Stomach (tissue), 9 donors: ENCODE measurements around the gene ADAMTS15. TPM values are rescaled to one million over a fixed set of nuclear protein-coding genes. Genes with fewer than 3 reads are reported as not detected.
A peak's percentile ranks its signal among the peaks of the same experiment; 100 is the strongest.

Source experiments
- DNase-seq, 2 donors: peaks; one replicate each; pipeline versions ENCODE4 v3.0.0 to v3.0.0-alpha.2; 2013 to 2019
- H3K27ac ChIP-seq, 5 donors: fragments of 200-600 bp in 4 of 5; sonication (generic) in 4 of 5; one replicate each; pipeline ENCODE4 v1.5.1; 2013 to 2019; ENCODE audit warnings: mild to moderate bottlenecking in 1 of 5, moderate library complexity in 1 of 5
- H3K27me3 ChIP-seq, 3 donors: fragments of 200-600 bp; sonication (generic); one replicate each; pipeline ENCODE4 v1.5.1; 2017 to 2019; ENCODE audit warnings: mixed run types in 1 of 3
- H3K36me3 ChIP-seq, 4 donors: fragments of 200-600 bp; sonication (generic); 1 replicate in 3 of 4; 2 replicates in 1 of 4; pipeline ENCODE4 v1.5.1; 2016 to 2019
- H3K4me1 ChIP-seq, 4 donors: fragments of 200-600 bp; sonication (generic); one replicate each; pipeline ENCODE4 v1.5.1; 2016 to 2019
- H3K4me3 ChIP-seq, 4 donors: fragments of 200-600 bp; sonication (generic) in 3 of 4; one replicate each; pipeline ENCODE4 v1.5.1; 2016 to 2019; ENCODE audit warnings: mild to moderate bottlenecking in 1 of 4
- H3K9me3 ChIP-seq, 4 donors: fragments of 200-600 bp; sonication (generic); one replicate each; pipeline ENCODE4 v1.5.1; 2016 to 2019
- CTCF ChIP-seq, 7 experiments: fragments of 450-650 bp in 4 of 7; fragments of 200-600 bp in 3 of 7; sonication (generic) in 3 of 7; IDR thresholded peaks; one replicate each; pipeline ENCODE4 v1.5.1; 2016 to 2019; ENCODE audit warnings: antibody characterized with exemption in 7 of 7, control low read depth in 2 of 7, mild to moderate bottlenecking in 1 of 7
- EP300 ChIP-seq: sonication (generic); formaldehyde crosslinking; IDR thresholded peaks from one replicate; pipeline ENCODE4 v1.6.1; 2017; ENCODE audit warnings: antibody characterized with exemption
- POLR2A ChIP-seq, 4 donors: fragments of 450-650 bp; IDR thresholded peaks; one replicate each; pipeline ENCODE4 v1.6.1; 2016; ENCODE audit warnings: antibody characterized with exemption in 4 of 4, control low read depth in 2 of 4, mild to moderate bottlenecking in 1 of 4, moderate library complexity in 1 of 4
- POLR2AphosphoS5 ChIP-seq, 3 donors: sonication (generic); formaldehyde crosslinking; IDR thresholded peaks; one replicate each; pipeline ENCODE4 v1.6.1; 2016; ENCODE audit warnings: antibody characterized with exemption in 3 of 3
- WGBS, 5 donors: extraction: QIAGEN DNeasy Blood & Tissue Kit in 3 of 5; methylation state at CpG; one replicate each; pipeline versions ENCODE4 v1.1.5 to v1.1.7; 2013 to 2018; 5-methylcytosine and 5-hydroxymethylcytosine counted together
- intact Hi-C: fragments of 100-400 bp; cut with DNase I; formaldehyde crosslinking; loops from one replicate; pipeline ENCODE4 v1.15.1; 2023; ENCODE audit warnings: low total_unique reads
- polyA plus RNA-seq, 3 donors: library from polyadenylated mRNA; stranded (reverse); fragments of 200-250 nt; gene quantifications; one replicate each; pipeline ENCODE4 v1.2.3, GENCODE V29; 2013
- total RNA-seq, 5 donors: library from RNA; depleted of rRNA; stranded (reverse); fragments of >200 nt; gene quantifications; one replicate each; pipeline versions ENCODE4 v1.1.0 to v1.2.3, GENCODE V29; 2014 to 2016
- donor health status: healthy with polysubstance abuse.
- donor health status: Bipolar disorder and iron deficiency.
- donor health status: healthy.

The ADAMTS15 gene
- total and polyA plus RNA-seq, 8 donors, result 1.4 to 23.5 (median 2.4) TPM

GRCh38 chr11:130431801-130432200 is 16.6 kb upstream of the ADAMTS15 start:
- Histone ChIP-seq H3K27me3 (peaks cover 6 to 45% (median 39%) of the 10 kb centered on the region in 3 donors), H3K4me3 (no peak overlapping the region), H3K36me3 (no peaks in the 10 kb centered on the region), H3K9me3 (no peaks in the 10 kb centered on the region), H3K4me1 (peaks cover 7 to 39% (median 26%) of the 10 kb centered on the region in 4 donors), H3K27ac (no peak overlapping the region)
- intact Hi-C loops, result loop anchor here (5.0 kb wide), 1 partner anchor 430 kb away; no protein-coding TSS in a partner anchor
- WGBS, 5 donors, result 43 to 67% (median 53%) methylated on average over 3 of the region's 3 CpGs
- DNase-seq, result no peak
- no peak for TF ChIP-seq EP300
- TF ChIP-seq POLR2A (IDR thresholded peaks at IDR 0.05), result no peak
- no peak for TF ChIP-seq POLR2AphosphoS5 (IDR thresholded peaks at IDR 0.05)

GRCh38 chr11:130433357-130433756 is 15.1 kb upstream of the ADAMTS15 start:
- 64 to 76% (median 72%) methylated on average over 4 of the region's 4 CpGs for WGBS, 5 donors
- no peak for DNase-seq
- no peak for TF ChIP-seq EP300
- no peaks in the 10 kb centered on the region for H3K9me3 ChIP-seq
- intact Hi-C loops, result loop anchor here (5.0 kb wide), 1 partner anchor 429 kb away; no protein-coding TSS in a partner anchor
- no peaks in the 10 kb centered on the region for H3K36me3 ChIP-seq
- peaks cover 0 to 29% (median 26%) of the 10 kb centered on the region in 3 donors for H3K27me3 ChIP-seq
- H3K27ac ChIP-seq, result peak overlapping the region in 2 of 5 donors; percentile 2 to 87
- H3K4me1 ChIP-seq, result peaks cover 0 to 27% (median 16%) of the 10 kb centered on the region in 4 donors
- no peak overlapping the region for H3K4me3 ChIP-seq

GRCh38 chr11:130434521-130435223 is 13.8 kb upstream of the ADAMTS15 start:
- Histone ChIP-seq H3K27me3 (peaks cover 0 to 16% (median 14%) of the 10 kb centered on the region in 3 donors), H3K27ac (peak overlapping the region; percentile 57 to 87 (median 66)), H3K36me3 (no peaks in the 10 kb centered on the region), H3K4me1 (peaks cover 0 to 19% (median 9%) of the 10 kb centered on the region in 4 donors), H3K9me3 (no peaks in the 10 kb centered on the region), H3K4me3 (peak overlapping the region; percentile 51 to 60 (median 54))
- TF ChIP-seq POLR2AphosphoS5 (IDR thresholded peaks at IDR 0.05) (peak in 1 of 3 donors; percentile 51), EP300 (no peak), CTCF (IDR thresholded peaks at IDR 0.05) (peak in 5 of 7 experiments; percentile 78 to 90 (median 83))
- DNase-seq, result peak; percentile 81 to 94
- intact Hi-C loops, result loop anchor here (5.0 kb wide), 1 partner anchor 428 kb away; no protein-coding TSS in a partner anchor
- WGBS, 5 donors, result 0 to 2% (median 0%) methylated on average over 20 of the region's 20 CpGs

GRCh38 chr11:130435671-130436070 is 12.8 kb upstream of the ADAMTS15 start:
- H3K4me3 ChIP-seq, result no peak overlapping the region
- H3K36me3 ChIP-seq, result no peaks in the 10 kb centered on the region
- H3K9me3 ChIP-seq, result no peaks in the 10 kb centered on the region
- H3K27me3 ChIP-seq, result peaks cover 0 to 6% (median 4%) of the 10 kb centered on the region in 3 donors
- intact Hi-C loops, result no loop called here
- TF ChIP-seq POLR2A (IDR thresholded peaks at IDR 0.05), result no peak
- no peak for TF ChIP-seq CTCF (IDR thresholded peaks at IDR 0.05)
- TF ChIP-seq POLR2AphosphoS5 (IDR thresholded peaks at IDR 0.05), result no peak
- TF ChIP-seq EP300, result no peak
- no peak for DNase-seq
- peaks cover 0 to 19% (median 9%) of the 10 kb centered on the region in 4 donors for H3K4me1 ChIP-seq
- peak overlapping the region in 1 of 5 donors; percentile 71 for H3K27ac ChIP-seq
- WGBS, 5 donors, result 48 to 62% (median 56%) methylated on average over 4 of the region's 4 CpGs

GRCh38 chr11:130436171-130436570 is 12.3 kb upstream of the ADAMTS15 start:
- Histone ChIP-seq H3K27ac (no peak overlapping the region), H3K27me3 (peaks cover 0 to under 1% (median 0%) of the 10 kb centered on the region in 3 donors), H3K4me3 (no peak overlapping the region), H3K9me3 (no peaks in the 10 kb centered on the region), H3K4me1 (peaks cover 0 to 19% (median 9%) of the 10 kb centered on the region in 4 donors), H3K36me3 (no peaks in the 10 kb centered on the region)
- intact Hi-C loops, result no loop called here
- DNase-seq, result no peak
- TF ChIP-seq POLR2AphosphoS5 (IDR thresholded peaks at IDR 0.05) (no peak), POLR2A (IDR thresholded peaks at IDR 0.05) (no peak), CTCF (IDR thresholded peaks at IDR 0.05) (no peak), EP300 (no peak)
- 61 to 82% (median 75%) methylated on average over 3 of the region's 3 CpGs for WGBS, 5 donors
